HG02981 (cell line): ENCODE measurements around the gene AGRN.
A peak's percentile ranks its signal among the peaks of the same experiment; 100 is the strongest.
"Not testable (repeated sequence)": the region's sequence is repeated elsewhere in the genome, so short reads cannot be mapped to it uniquely, and the experiment has no call there.

Source experiments
- ATAC-seq: cut with Tn5 transposase; IDR thresholded peaks from one replicate; pipeline ENCODE4 v1.9.1; 2021; ENCODE audit warnings: mild to moderate bottlenecking, moderate library complexity; ENCODE audit not compliant: unreplicated experiment

Gene AGRN

GRCh38 chr1:1018321-1018685, 1.6 kb upstream of the AGRN start:
- not testable (repeated sequence) for ATAC-seq

GRCh38 chr1:1019122-1019999, 559 bp upstream of the AGRN start:
- ATAC-seq: peak; percentile 48

- ATAC-seq: peak; percentile 6
Measured at GRCh38 chr1:1020415-1021009, 592 bp downstream of the AGRN start.

- ATAC-seq: no peak
Measured at GRCh38 chr1:1021010-1021919, 1.3 kb downstream of the AGRN start.

GRCh38 chr1:1021920-1022259, 2.0 kb downstream of the AGRN start:
- ATAC-seq: no peak

GRCh38 chr1:1022302-1023009, 2.5 kb downstream of the AGRN start:
- ATAC-seq: no peak

- no peak for ATAC-seq
Measured at GRCh38 chr1:1023700-1024099, 3.8 kb downstream of the AGRN start.

- no peak for ATAC-seq
Measured at GRCh38 chr1:1024149-1024770, 4.3 kb downstream of the AGRN start.

GRCh38 chr1:1024771-1025699, 5.1 kb downstream of the AGRN start:
- no peak for ATAC-seq

GRCh38 chr1:1025730-1026129, 5.8 kb downstream of the AGRN start:
- ATAC-seq: no peak

GRCh38 chr1:1026599-1027413, 6.9 kb downstream of the AGRN start:
- no peak for ATAC-seq

- ATAC-seq: no peak
Measured at GRCh38 chr1:1027791-1028190, 7.9 kb downstream of the AGRN start.

GRCh38 chr1:1030867-1031658, 11.1 kb downstream of the AGRN start:
- not testable (repeated sequence) for ATAC-seq

GRCh38 chr1:1031659-1032235, 11.8 kb downstream of the AGRN start:
- no peak for ATAC-seq

GRCh38 chr1:1032424-1032823, 12.5 kb downstream of the AGRN start:
- no peak for ATAC-seq

- ATAC-seq: peak; percentile 83
Measured at GRCh38 chr1:1033009-1033587, 13.2 kb downstream of the AGRN start.
